Esophagus squamous epithelium (tissue), 5 donors: ENCODE results near the gene NR3C2. TPM values are rescaled to one million over a fixed set of nuclear protein-coding genes. Genes with fewer than 3 reads are reported as not detected.

Source experiments
- DNase-seq: peaks from one replicate; lab custom pipeline; 2025; lab: John Stamatoyannopoulos, UW
- H3K27ac ChIP-seq, 4 donors: fragments of 200-600 bp; sonication (generic); one replicate each; pipeline ENCODE4 v1.5.1; 2016 to 2019; ENCODE audit warnings: mild to moderate bottlenecking in 1 of 4
- H3K27me3 ChIP-seq, 4 donors: fragments of 200-600 bp; sonication (generic); 1 replicate in 3 of 4; 2 replicates in 1 of 4; pipeline versions ENCODE4 v1.5.1 to v1.6.0; 2017 to 2021; ENCODE audit warnings: antibody characterized with exemption in 1 of 4
- H3K36me3 ChIP-seq, 3 donors: fragments of 200-600 bp; sonication (generic); one replicate each; pipeline ENCODE4 v1.5.1; 2016 to 2019
- H3K4me1 ChIP-seq, 3 donors: fragments of 200-600 bp; sonication (generic); one replicate each; pipeline ENCODE4 v1.5.1; 2017 to 2019
- H3K4me3 ChIP-seq, 4 donors: fragments of 200-600 bp; sonication (generic); 1 replicate in 3 of 4; 2 replicates in 1 of 4; pipeline ENCODE4 v1.5.1; 2016 to 2019; ENCODE audit warnings: mild to moderate bottlenecking in 2 of 4, moderate library complexity in 1 of 4
- H3K9me3 ChIP-seq, 3 donors: fragments of 200-600 bp; sonication (generic); one replicate each; pipeline ENCODE4 v1.5.1; 2016 to 2019
- CTCF ChIP-seq, 6 experiments: fragments of 450-650 bp in 4 of 6; fragments of 200-600 bp in 2 of 6; sonication (generic) in 2 of 6; IDR thresholded peaks; one replicate each; pipeline ENCODE4 v1.5.1; 2016 to 2019; ENCODE audit warnings: antibody characterized with exemption in 6 of 6, mild to moderate bottlenecking in 4 of 6, moderate library complexity in 4 of 6
- POLR2A ChIP-seq, 4 donors: fragments of 450-650 bp; IDR thresholded peaks; one replicate each; pipeline ENCODE4 v1.6.1; 2017; ENCODE audit warnings: antibody characterized with exemption in 4 of 4, mild to moderate bottlenecking in 4 of 4, moderate library complexity in 3 of 4
- WGBS, 2 donors: methylation state at CpG; one replicate each; pipeline ENCODE4 v1.1.5; 2018; 5-methylcytosine and 5-hydroxymethylcytosine counted together
- intact Hi-C: fragments of 100-400 bp; cut with DNase I; formaldehyde crosslinking; loops from one replicate; pipeline ENCODE4 v1.15.0; 2022
- total RNA-seq, 4 donors: library from RNA; depleted of rRNA; stranded (reverse); fragments of >200 nt; gene quantifications; one replicate each; pipeline ENCODE4 v1.1.0, GENCODE V29; 2016
- donor health status: DM: yes; HTN: yes; CAD: no.

NR3C2 gene
- total RNA-seq, 4 donors from 2014 or later = 1.2 to 5.3 (median 2.3) TPM

- Histone ChIP-seq H3K27ac (peak overlapping the region in 1 of 4 donors; percentile 9), H3K9me3 (no peaks in the 10 kb centered on the region), H3K27me3 (no peaks in the 10 kb centered on the region), H3K4me3 (no peak overlapping the region), H3K4me1 (peaks cover 0 to 31% (median 0%) of the 10 kb centered on the region in 3 donors), H3K36me3 (no peaks in the 10 kb centered on the region)
- no peak for DNase-seq
- TF ChIP-seq POLR2A (IDR thresholded peaks at IDR 0.05) (no peak), CTCF (IDR thresholded peaks at IDR 0.05) (no peak)
- 0 to 5% methylated on average over 1 of the region's 1 CpG for WGBS, 2 donors
- intact Hi-C loops = no loop called here
Observed at GRCh38 chr4:148270630-148271029, 171.6 kb downstream of the NR3C2 start.

GRCh38 chr4:148268835-148269234 lies 173.4 kb downstream of the NR3C2 start:
- no peak overlapping the region for H3K27ac ChIP-seq
- intact Hi-C loops = no loop called here
- no peaks in the 10 kb centered on the region for H3K9me3 ChIP-seq
- WGBS, 2 donors = 75 to 78% methylated on average over 3 of the region's 3 CpGs
- no peaks in the 10 kb centered on the region for H3K27me3 ChIP-seq
- H3K36me3 ChIP-seq = no peaks in the 10 kb centered on the region
- no peak for DNase-seq
- TF ChIP-seq POLR2A (IDR thresholded peaks at IDR 0.05) (no peak), CTCF (IDR thresholded peaks at IDR 0.05) (no peak)
- H3K4me3 ChIP-seq = no peak overlapping the region
- H3K4me1 ChIP-seq = peaks cover 0 to 31% (median 0%) of the 10 kb centered on the region in 3 donors

- 50 to 61% methylated on average over 2 of the region's 2 CpGs for WGBS, 2 donors
- no peak overlapping the region for H3K4me3 ChIP-seq
- DNase-seq = no peak
- no peak overlapping the region for H3K27ac ChIP-seq
- H3K4me1 ChIP-seq = peaks cover 0 to 28% (median 0%) of the 10 kb centered on the region in 3 donors
- intact Hi-C loops = no loop called here
- no peaks in the 10 kb centered on the region for H3K27me3 ChIP-seq
- TF ChIP-seq CTCF (IDR thresholded peaks at IDR 0.05) = no peak
- no peak for TF ChIP-seq POLR2A (IDR thresholded peaks at IDR 0.05)
- H3K9me3 ChIP-seq = no peaks in the 10 kb centered on the region
- H3K36me3 ChIP-seq = no peaks in the 10 kb centered on the region
Observed at GRCh38 chr4:148266921-148267320, 175.3 kb downstream of the NR3C2 start.

GRCh38 chr4:148266240-148266639 lies 176.0 kb downstream of the NR3C2 start:
- H3K27me3 ChIP-seq = no peaks in the 10 kb centered on the region
- no peak overlapping the region for H3K4me3 ChIP-seq
- no peak for DNase-seq
- H3K4me1 ChIP-seq = peaks cover 0 to 24% (median 0%) of the 10 kb centered on the region in 3 donors
- no peaks in the 10 kb centered on the region for H3K36me3 ChIP-seq
- intact Hi-C loops = no loop called here
- TF ChIP-seq CTCF (IDR thresholded peaks at IDR 0.05) (no peak), POLR2A (IDR thresholded peaks at IDR 0.05) (no peak)
- WGBS, 2 donors = 100% methylated on average over 2 to 3 of the region's 7 CpGs
- no peaks in the 10 kb centered on the region for H3K9me3 ChIP-seq
- H3K27ac ChIP-seq = no peak overlapping the region

GRCh38 chr4:148265627-148266026 lies 176.6 kb downstream of the NR3C2 start:
- Histone ChIP-seq H3K4me1 (peaks cover 0 to 18% (median 0%) of the 10 kb centered on the region in 3 donors), H3K9me3 (no peaks in the 10 kb centered on the region), H3K27me3 (no peaks in the 10 kb centered on the region), H3K27ac (no peak overlapping the region), H3K36me3 (no peaks in the 10 kb centered on the region), H3K4me3 (no peak overlapping the region)
- TF ChIP-seq CTCF (IDR thresholded peaks at IDR 0.05) (no peak), POLR2A (IDR thresholded peaks at IDR 0.05) (no peak)
- intact Hi-C loops = no loop called here
- 85 to 93% methylated on average over 5 of the region's 5 CpGs for WGBS, 2 donors
- DNase-seq = no peak
